Liver (tissue), 9 donors: Measurements from ENCODE around the gene RBSN. TPM values are rescaled to one million over a fixed set of nuclear protein-coding genes. Genes with fewer than 3 reads are reported as not detected.
A peak's percentile ranks its signal among the peaks of the same experiment; 100 is the strongest.

Source experiments
- DNase-seq: peaks from one replicate; pipeline ENCODE4 v3.0.0-alpha.2; 2017; ENCODE audit warnings: low spot score
- H3K27ac ChIP-seq, 2 donors: one replicate each; pipeline ENCODE4 v1.7.0; 2013; ENCODE audit warnings: inconsistent platforms in 2 of 2, low read length in 2 of 2, control low read depth in 1 of 2, low read depth in 1 of 2, mild to moderate bottlenecking in 1 of 2
- H3K27me3 ChIP-seq, 4 donors: one replicate each; pipeline versions ENCODE4 v1.6.1 to v1.7.0; 2013; ENCODE audit warnings: low read length in 3 of 4, inconsistent platforms in 1 of 4, mild to moderate bottlenecking in 1 of 4, moderate library complexity in 1 of 4; ENCODE audit not compliant: control insufficient read depth in 4 of 4, insufficient read depth in 4 of 4
- H3K36me3 ChIP-seq, 4 donors: one replicate each; pipeline versions ENCODE4 v1.6.1 to v1.7.0; 2013; ENCODE audit warnings: low read length in 3 of 4, mild to moderate bottlenecking in 3 of 4, low read depth in 1 of 4, moderate library complexity in 1 of 4; ENCODE audit not compliant: control insufficient read depth in 4 of 4, insufficient read depth in 3 of 4
- H3K4me1 ChIP-seq, 4 donors: one replicate each; pipeline versions ENCODE4 v1.6.1 to v1.7.0; 2013; ENCODE audit warnings: low read length in 3 of 4, mild to moderate bottlenecking in 3 of 4, moderate library complexity in 1 of 4; ENCODE audit not compliant: control insufficient read depth in 4 of 4, insufficient read depth in 4 of 4
- H3K4me3 ChIP-seq, 3 donors: one replicate each; pipeline versions ENCODE4 v1.6.1 to v1.7.0; 2013; ENCODE audit warnings: low read length in 3 of 3, control low read depth in 1 of 3, low read depth in 1 of 3, mild to moderate bottlenecking in 1 of 3
- H3K9ac ChIP-seq, 2 donors: one replicate each; pipeline ENCODE4 v1.7.0; 2013; ENCODE audit warnings: low read length in 2 of 2, mild to moderate bottlenecking in 2 of 2, moderate library complexity in 2 of 2, control low read depth in 1 of 2, low read depth in 1 of 2
- H3K9me3 ChIP-seq, 4 donors: one replicate each; pipeline versions ENCODE4 v1.6.1 to v1.7.0; 2013; ENCODE audit warnings: low read length in 3 of 4; ENCODE audit not compliant: control insufficient read depth in 4 of 4
- ATF3 ChIP-seq: IDR thresholded peaks from 2 replicates; pipeline ENCODE4 v1.6.1; 2016; ENCODE audit warnings: antibody characterized with exemption
- CTCF ChIP-seq: fragments of 150-350 bp; IDR thresholded peaks from 2 replicates; pipeline ENCODE4 v1.5.1; 2017; ENCODE audit warnings: improper control_type of control experiment, low read depth, low read length; ENCODE audit not compliant: missing input control
- EGR1 ChIP-seq, 2 donors: IDR thresholded peaks; 2 replicates each; pipeline ENCODE4 v1.6.1; 2016 to 2018; ENCODE audit warnings: antibody characterized with exemption in 2 of 2, low read depth in 2 of 2
- FOXA2 ChIP-seq: IDR thresholded peaks from 2 replicates; pipeline ENCODE4 v1.6.1; 2016; ENCODE audit warnings: antibody characterized with exemption
- GABPA ChIP-seq, 2 donors: IDR thresholded peaks in 1 of 2; conservative IDR thresholded peaks in 1 of 2; 2 replicates each; pipeline ENCODE4 v1.6.1; 2016; ENCODE audit warnings: antibody characterized with exemption in 2 of 2, mild to moderate bottlenecking in 1 of 2, moderate library complexity in 1 of 2
- HNF4A ChIP-seq, 2 donors: conservative IDR thresholded peaks; 2 replicates each; pipeline ENCODE4 v1.6.1; 2016; ENCODE audit warnings: antibody characterized with exemption in 2 of 2, mild to moderate bottlenecking in 2 of 2
- HNF4G ChIP-seq: IDR thresholded peaks from 2 replicates; pipeline ENCODE4 v1.6.1; 2016; ENCODE audit warnings: antibody characterized with exemption
- JUND ChIP-seq, 2 donors: IDR thresholded peaks; 2 replicates each; pipeline ENCODE4 v1.6.1; 2016; ENCODE audit warnings: antibody characterized with exemption in 2 of 2
- MAX ChIP-seq: IDR thresholded peaks from 2 replicates; pipeline ENCODE4 v1.6.1; 2016; ENCODE audit warnings: antibody characterized with exemption
- RAD21 ChIP-seq, 2 donors: IDR thresholded peaks; 2 replicates each; pipeline ENCODE4 v1.6.1; 2016; ENCODE audit warnings: antibody characterized with exemption in 2 of 2, mild to moderate bottlenecking in 2 of 2
- REST ChIP-seq: IDR thresholded peaks from 2 replicates; pipeline ENCODE4 v1.6.1; 2016; ENCODE audit warnings: antibody characterized with exemption, mild to moderate bottlenecking
- RXRA ChIP-seq, 2 donors: IDR thresholded peaks; 2 replicates each; pipeline ENCODE4 v1.6.1; 2017 to 2018; ENCODE audit warnings: antibody characterized with exemption in 2 of 2, mild to moderate bottlenecking in 1 of 2
- SP1 ChIP-seq: IDR thresholded peaks from 2 replicates; pipeline ENCODE4 v1.6.1; 2018; ENCODE audit warnings: antibody characterized with exemption, mild to moderate bottlenecking
- TAF1 ChIP-seq: conservative IDR thresholded peaks from 2 replicates; pipeline ENCODE4 v1.6.1; 2016; ENCODE audit warnings: antibody characterized with exemption, mild to moderate bottlenecking
- YY1 ChIP-seq: IDR thresholded peaks from 2 replicates; pipeline ENCODE4 v1.6.1; 2016; ENCODE audit warnings: antibody characterized with exemption, mild to moderate bottlenecking
- WGBS: extraction: QIAGEN DNeasy Blood & Tissue Kit; methylation state at CpG from one replicate; pipeline ENCODE4 v1.1.7; 2013; 5-methylcytosine and 5-hydroxymethylcytosine counted together
- polyA plus RNA-seq, 2 donors: library from polyadenylated mRNA; stranded (reverse) in 1 of 2; unstranded in 1 of 2; fragments of 200-250 nt in 1 of 2; fragments of >200 nt in 1 of 2; fragmentation: Nextera tagmentation in 1 of 2; extraction: Ambion mirVana in 1 of 2; gene quantifications; one replicate each; pipeline versions ENCODE4 v1.2.1 to v1.2.3, GENCODE V29; 2013 to 2015
- total RNA-seq, 2 donors: library from RNA; depleted of rRNA; stranded (reverse); fragments of >200 nt; gene quantifications; one replicate each; pipeline ENCODE4 v1.2.3, GENCODE V29; 2014
- donor health status: healthy.
- donor health status: healthy.
- donor health status: healthy.
- donor health status: healthy.
- donor health status: healthy.

The RBSN gene
- total and polyA plus RNA-seq, 4 donors, result 5.6 to 18.3 (median 11.9) TPM

- no peaks in the 10 kb centered on the region for H3K9me3 ChIP-seq
- DNase-seq, result peak; percentile 83
- WGBS, result 21% methylated on average over 11 of the region's 11 CpGs
- H3K4me3 ChIP-seq, result no peak overlapping the region
- peak overlapping the region; percentile 38 to 51 for H3K9ac ChIP-seq
- peak; percentile 85 for TF ChIP-seq CTCF
- TF ChIP-seq RAD21 (IDR thresholded peaks at IDR 0.05), result peak; percentile 87 to 91
- no peak for TF ChIP-seq REST
- no peaks in the 10 kb centered on the region for H3K27me3 ChIP-seq
- no peaks in the 10 kb centered on the region for H3K36me3 ChIP-seq
- H3K27ac ChIP-seq, result peak overlapping the region; percentile 81 to 83
- H3K4me1 ChIP-seq, result peaks cover 7 to 21% (median 8%) of the 10 kb centered on the region in 4 donors
Observed at GRCh38 chr3:15108082-15108545, 9.2 kb upstream of the RBSN start.

GRCh38 chr3:15107075-15107947 lies 8.4 kb upstream of the RBSN start:
- Histone ChIP-seq H3K4me3 (no peak overlapping the region), H3K4me1 (peaks cover 9 to 29% (median 13%) of the 10 kb centered on the region in 4 donors), H3K27me3 (no peaks in the 10 kb centered on the region), H3K36me3 (no peaks in the 10 kb centered on the region), H3K27ac (peak overlapping the region; percentile 81 to 83), H3K9ac (peak overlapping the region; percentile 38 to 51), H3K9me3 (no peaks in the 10 kb centered on the region)
- 52% methylated on average over 16 of the region's 16 CpGs for WGBS
- peak; percentile 43 for DNase-seq
- TF ChIP-seq EGR1 (IDR thresholded peaks at IDR 0.05; ENCODE audit: low read depth in 2 of 2), result peak; percentile 67 to 70
- TF ChIP-seq FOXA2, result peak; percentile 36
- peak; percentile 98 for TF ChIP-seq HNF4A (conservative IDR thresholded peaks at IDR 0.05)
- peak; percentile 99 for TF ChIP-seq RXRA (IDR thresholded peaks at IDR 0.05)
- peak; percentile 65 to 87 for TF ChIP-seq GABPA (IDR thresholded peaks at IDR 0.05 in 1 of 2, conservative IDR thresholded peaks at IDR 0.05 in 1 of 2)
- peak; percentile 18 for TF ChIP-seq CTCF
- TF ChIP-seq JUND (IDR thresholded peaks at IDR 0.05), result peak in 1 of 2 donors; percentile 86
- TF ChIP-seq RAD21 (IDR thresholded peaks at IDR 0.05), result peak in 1 of 2 donors; percentile 53
- peak; percentile 59 for TF ChIP-seq ATF3
- TF ChIP-seq HNF4G, result peak; percentile 97
- TF ChIP-seq TAF1, result peak; percentile 32
- peak; percentile 89 for TF ChIP-seq YY1
- peak; percentile 97 for TF ChIP-seq MAX
- peak; percentile 68 for TF ChIP-seq REST
- TF ChIP-seq SP1, result peak; percentile 100
